T-helper 1 cell (primary cell): ENCODE data around the gene PRKCQ.
"Not testable (repeated sequence)": the region's sequence is repeated elsewhere in the genome, so short reads cannot be mapped to it uniquely, and the experiment has no call there.

Experiments
- DNase-seq, 5 donors: peaks; one replicate each; pipeline ENCODE4 v3.0.0-alpha.2; 2012 to 2020

Gene PRKCQ

DNA sequence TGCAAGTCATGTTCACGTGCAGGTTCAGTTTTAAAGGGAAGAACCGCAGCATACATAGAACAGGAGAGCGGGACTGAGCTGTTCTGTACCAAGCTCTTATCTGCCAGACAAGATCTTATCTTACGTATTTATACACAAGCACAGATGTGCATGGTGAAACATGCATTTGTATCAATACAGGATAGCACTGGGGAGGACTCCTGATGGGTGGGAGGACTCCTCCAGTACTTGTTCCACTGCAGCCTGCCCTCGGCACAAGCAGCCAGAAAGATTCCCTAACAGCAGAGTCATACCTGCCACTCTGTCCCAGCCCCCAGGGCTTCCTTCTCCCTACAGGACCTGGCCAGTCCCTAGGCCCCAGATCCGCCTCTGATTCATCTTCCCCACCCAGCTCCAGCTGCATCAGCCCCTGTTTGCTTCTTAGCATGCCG, 13.2 kb upstream of the PRKCQ start:
- peak in 1 of 5 donors; percentile 50 for DNase-seq

DNA sequence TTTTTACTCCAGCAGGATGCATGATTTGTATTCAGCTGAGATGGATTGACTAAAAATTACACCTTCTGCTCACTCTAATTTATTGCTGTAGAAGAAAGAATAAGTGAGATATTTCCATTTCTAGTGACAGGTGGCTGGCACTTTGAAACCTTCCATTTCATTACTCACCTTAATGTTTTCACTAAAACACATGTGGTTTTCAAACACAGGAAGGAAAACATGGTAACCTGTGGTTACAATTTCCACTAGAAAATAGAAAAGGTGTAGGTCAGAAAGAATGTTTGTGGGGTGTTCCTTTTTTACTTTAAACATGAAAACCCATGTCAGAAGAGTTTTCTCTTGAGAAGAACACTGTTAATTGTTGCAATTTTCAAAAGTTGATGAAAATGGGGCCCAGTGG, 12.0 kb upstream of the PRKCQ start:
- DNase-seq = peak in 1 of 5 donors; percentile 67

DNA sequence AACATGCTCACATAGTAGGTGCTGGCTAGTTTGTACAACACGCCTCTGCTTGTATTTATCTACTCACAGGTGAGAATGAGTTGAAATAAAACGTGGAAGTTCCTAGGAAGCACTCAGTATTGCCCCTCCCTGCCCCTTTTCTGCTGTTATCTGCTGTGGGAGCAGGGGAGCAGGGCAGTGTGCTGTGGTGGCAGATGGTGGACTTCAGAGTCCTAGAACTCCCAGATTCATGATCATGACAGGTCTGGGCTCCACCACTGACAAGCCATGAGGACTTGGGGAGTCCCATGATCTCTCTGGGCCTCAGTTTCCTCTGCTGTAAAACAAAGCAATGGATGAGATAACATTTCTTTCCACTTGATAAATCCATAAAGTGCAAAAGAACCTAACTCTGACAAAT, 11.6 kb upstream of the PRKCQ start:
- DNase-seq = no peak

DNA sequence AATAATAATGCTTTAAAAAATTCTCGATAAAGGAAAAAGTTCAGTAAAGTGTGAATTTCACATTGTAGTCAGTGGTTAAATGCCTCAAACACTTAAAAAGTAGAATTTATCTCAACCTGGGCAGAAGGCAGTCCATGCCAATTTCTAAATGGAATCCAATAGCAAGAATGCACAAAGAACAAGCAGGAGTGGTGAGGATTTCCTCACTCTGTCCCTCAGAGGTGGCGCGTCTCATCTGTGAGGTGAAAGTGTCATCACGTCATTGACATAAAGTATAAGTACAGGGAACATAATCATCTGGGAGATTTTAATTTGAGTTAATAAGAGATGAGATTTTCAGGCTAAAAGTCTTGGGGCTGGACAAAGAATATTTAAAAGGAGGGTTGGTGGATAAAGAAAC, 10.0 kb upstream of the PRKCQ start:
- DNase-seq = no peak

DNA sequence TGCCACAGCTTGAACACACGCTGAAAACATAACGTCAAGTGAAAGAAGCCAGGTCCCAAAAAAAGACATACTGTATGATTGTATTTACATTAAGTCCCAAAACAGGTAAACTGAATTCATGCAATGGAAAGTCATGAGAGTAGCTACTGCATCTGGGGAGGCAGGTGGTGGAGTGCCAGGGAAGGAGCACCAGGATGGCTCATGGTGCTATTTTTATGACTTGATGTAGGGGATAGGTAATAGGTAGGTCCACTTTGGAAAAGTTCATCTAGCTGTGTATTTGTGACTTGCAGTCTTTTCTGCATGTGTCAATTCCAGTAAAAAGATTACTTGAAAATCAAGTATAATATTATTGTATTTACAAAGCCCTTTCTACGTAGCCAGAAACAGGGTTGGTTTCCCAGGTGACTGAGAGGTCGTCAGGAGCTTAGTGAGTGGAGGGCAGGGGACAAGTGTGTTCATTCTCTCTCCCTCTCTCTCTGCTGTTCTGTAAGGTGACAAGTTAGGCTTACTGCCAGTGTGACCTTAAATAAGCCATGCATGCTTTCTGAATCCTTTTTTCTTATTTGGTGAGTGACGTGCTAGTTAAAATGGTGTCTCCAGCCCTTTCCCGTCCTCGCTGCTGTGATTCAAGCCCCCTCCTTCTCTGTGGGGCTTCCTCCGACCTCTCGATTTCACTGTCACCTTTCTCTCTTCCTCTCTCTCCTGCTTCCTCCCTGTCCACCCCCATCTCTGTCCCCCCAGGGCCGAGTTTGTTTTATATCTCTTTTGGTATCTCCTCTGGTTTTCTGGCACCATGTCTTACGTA, 9.4 kb upstream of the PRKCQ start:
- DNase-seq = no peak

DNA sequence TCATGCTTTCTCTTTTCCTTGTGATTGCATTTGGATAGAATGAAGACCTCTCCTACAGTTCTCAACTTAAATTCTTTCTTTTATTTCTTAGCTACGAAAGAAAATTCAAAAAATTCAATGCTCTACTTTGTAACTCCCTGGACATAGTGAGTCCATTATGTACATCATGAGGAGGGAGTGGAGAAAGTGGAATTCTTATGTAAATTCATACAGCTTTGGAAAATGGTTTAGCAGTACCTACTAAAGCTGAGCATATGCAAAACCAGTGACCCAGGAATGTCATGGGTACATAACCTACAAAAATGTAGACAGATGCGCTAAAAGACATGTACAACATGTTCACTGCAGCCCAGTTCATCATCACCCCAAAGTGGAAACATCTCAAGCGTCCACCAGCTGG, 8.8 kb upstream of the PRKCQ start:
- DNase-seq = no peak

DNA sequence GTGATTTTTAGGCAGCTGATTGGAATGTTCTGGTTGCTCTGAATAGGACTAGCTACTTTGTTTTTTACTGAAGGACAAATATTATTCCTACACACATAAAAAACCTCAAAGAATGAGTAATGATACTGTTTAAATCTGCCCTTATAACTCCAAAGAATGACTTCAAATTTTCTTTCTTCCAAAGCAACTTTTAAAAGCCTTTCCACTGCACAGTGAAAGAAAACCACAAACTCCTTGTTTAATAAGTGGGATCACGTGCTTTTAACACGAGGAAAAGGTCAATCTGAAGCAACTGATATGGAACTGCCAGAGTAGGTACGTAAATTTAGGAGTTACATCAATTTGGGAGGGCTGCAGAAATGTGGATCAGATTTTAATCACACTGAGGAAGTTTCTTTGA, 8.0 kb upstream of the PRKCQ start:
- no peak for DNase-seq

DNA sequence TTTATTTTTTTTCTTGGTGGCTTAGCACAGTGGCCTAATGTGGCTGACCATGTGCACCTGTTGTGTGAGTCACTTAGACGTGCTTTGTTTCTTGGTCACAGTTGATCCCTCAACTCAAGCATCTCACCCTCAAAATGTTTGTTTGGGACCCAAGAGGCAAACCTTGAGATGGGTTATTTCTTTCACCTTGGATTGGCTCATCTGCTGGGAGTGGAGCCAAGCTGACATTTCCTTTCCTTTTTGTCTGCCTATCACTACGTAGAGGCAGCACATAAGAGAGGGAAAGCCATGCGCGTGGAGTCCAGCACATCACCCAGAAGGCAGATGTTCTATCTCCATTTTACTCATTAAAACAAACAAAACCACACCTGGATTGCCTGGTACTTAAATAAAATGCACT, 6.4 kb upstream of the PRKCQ start:
- no peak for DNase-seq

DNA sequence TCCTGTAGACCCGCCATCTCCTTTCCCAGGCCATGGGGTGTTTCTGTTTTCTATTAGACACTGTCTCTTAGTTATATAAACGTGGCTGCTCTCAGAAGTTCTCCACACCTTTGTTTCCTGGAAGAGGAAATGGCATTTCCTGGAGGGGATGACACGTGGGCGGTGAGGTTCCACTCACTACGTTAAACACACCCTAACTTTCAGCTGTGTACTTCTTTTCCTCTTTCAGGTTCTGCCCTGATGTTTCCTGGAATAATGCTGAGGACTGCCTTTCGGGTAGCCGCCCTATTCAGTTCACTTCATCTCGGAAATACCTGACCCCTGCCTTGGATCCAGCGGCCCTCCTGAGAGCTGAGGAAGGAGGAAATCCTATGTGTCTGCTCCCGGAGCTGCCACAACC, 3.4 kb upstream of the PRKCQ start:
- peak; percentile 28 to 95 (median 52) for DNase-seq

DNA sequence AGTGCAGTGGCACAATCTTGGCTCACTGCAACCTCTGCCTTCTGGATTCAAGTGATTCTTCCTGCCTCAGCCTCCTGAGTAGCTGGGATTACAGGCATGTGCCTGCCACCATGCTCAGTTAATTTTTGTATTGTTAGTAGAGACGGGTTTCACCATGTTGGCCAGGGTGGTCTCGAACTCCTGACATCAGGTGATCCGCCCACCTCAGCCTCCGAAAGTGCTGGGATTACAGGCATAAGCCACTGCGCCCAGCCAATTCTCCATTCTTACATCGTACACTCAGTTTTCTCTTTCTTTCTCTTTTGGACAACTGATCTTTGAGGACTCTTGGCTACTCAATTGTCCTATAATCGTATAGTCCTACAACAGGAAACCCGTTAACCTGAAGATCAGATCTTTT, 2.8 kb upstream of the PRKCQ start:
- not testable (repeated sequence) for DNase-seq

DNA sequence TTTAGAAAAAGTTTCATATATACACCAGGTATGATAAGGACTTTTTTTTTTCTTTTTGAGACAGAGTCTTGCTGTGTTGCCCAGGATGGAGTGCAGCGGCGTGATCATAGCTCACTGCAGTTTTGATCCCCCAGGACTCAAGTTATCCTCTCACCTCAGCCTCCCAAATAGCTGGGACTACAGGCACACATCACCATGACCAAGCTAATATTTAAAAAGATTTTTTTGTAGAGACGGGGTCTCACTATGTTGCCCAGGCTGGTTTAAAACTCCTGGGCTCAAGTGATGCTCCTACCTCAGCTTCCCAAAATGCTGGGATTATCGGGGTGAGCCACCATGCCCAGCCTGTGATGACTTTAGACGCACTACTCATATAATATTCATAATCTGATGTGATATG, 2.2 kb upstream of the PRKCQ start:
- no peak for DNase-seq

DNA sequence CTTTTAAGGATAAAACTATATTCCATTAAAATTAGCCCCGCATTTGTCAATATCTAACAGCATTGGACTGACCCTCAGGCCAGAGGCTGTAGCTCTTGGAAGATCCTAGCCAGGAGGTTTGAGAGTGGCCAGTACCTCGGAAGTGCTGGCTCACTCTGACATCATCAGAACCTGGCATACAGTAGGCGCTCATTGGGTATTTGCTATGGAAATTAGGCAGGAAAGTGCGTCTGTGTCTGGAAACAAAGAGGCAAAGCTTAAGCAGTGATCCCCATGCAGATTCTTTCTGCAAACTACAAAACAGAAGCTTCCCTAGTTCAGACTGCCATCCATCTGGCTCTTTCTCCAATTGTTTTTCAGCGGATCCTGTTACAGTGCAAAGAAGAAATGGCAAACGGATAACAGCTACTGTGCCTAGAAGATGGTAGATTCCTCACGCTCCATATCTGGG, 1.7 kb upstream of the PRKCQ start:
- peak in 1 of 5 donors; percentile 69 for DNase-seq

DNA sequence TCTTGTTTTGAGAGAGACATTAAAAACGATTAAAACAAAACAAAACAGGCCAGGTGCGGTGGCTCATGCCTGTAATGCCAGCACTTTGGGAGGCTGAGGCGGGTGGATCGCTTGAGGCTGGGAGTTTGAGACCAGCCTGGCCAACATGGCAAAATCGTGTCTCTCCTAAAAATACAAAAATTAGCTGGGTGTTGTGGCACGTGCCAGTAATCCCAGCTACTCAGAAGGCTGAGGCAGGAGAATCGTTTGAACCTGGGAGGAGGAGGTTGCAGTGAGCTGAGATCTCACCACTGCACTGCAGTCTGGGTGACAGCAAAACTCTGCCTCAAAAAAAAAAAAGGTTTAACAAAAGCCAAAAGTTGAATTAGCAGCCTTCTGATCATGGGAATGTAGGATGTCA, 1.1 kb upstream of the PRKCQ start:
- DNase-seq = not testable (repeated sequence)

DNA sequence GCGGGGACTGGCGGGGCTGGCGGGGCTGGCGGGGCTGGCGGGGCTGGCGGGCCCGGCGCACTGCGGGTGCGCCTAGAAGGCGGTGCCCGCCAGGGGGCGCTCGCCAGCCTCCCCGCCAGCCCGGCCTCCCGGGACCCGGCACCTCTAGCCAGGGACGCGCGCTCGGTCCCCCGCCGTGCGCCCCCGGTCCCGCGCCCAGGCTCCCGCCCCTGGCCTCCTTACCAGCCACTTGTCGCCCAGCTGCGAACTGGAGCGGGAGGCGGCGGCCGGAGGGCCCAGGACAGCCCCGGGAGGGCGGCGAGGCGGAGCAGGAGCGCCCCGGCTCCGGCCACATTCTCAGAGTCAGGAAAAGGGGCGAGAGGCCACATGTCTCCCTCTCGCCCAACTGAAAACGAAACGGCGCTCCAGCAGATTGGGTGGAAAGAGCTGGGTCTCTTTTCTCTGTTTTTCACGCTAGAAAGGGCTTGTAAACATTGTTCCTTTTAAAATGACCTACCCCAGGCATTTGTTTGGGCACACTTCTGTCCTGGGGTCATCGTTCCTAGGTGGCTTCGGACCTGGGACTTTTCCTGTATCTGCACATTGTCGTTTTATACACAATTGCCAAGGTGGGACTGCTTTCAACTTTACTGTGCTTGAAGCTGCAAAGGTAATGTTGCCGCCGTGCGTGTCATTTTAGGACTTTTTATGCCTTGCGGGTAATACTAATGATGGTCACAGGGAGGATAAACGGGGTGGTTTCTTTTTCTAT, 378 bp upstream of the PRKCQ start:
- DNase-seq = peak; percentile 68 to 85 (median 78)

DNA sequence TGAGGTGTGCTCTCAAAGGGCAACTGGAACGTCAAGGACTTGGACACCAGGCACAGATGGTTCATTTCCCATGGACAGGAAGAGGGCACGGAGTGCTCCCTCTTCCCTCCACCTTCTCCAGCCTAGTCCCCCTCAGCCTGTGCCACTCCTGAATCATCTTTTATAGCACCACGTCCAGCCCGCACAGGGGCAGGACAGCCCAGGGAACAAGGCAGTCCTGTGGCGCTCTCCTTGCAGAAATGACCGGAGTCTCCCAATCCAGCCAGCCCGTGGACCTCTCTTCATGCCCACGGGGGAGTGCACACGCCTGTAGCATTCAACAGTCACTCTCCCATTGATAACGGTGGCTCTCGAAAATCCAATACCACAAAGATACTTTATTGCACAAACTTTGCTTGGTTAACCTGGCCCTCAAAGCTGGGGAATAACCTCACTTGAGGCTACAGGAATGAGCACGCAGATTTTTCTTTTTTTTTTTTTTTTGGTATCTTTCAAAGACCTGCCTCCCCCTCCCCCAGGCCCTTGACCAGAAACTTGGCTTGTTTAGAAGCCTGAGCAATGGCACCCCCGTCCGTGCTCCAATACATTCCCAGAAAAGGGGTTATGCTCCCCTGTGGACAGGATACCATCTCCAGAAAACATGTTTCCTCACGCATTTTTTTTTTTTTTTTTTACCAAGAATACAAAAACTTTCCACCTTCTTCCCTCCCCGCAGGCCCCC, 733 bp downstream of the PRKCQ start:
- DNase-seq = peak in 1 of 5 donors; percentile 51

DNA sequence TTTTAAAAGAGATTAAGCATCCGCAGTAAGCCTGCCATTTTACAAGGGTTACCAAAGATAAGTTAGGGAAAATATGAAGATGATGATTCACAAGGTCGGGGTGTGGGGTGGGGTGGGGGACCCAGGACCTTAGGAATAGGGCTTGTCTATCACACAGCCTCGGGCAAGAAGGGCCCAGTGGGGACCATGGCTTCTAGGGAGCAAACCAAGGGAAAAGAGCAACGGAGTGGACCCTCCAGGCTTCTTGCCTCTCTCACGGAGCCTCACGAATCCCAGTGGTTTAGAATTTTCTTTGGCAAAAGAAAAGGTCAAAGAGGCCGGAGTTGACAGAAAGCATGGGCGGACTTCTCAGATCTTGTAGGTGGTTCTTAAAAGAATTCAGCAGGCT, 1.3 kb downstream of the PRKCQ start:
- DNase-seq = no peak

DNA sequence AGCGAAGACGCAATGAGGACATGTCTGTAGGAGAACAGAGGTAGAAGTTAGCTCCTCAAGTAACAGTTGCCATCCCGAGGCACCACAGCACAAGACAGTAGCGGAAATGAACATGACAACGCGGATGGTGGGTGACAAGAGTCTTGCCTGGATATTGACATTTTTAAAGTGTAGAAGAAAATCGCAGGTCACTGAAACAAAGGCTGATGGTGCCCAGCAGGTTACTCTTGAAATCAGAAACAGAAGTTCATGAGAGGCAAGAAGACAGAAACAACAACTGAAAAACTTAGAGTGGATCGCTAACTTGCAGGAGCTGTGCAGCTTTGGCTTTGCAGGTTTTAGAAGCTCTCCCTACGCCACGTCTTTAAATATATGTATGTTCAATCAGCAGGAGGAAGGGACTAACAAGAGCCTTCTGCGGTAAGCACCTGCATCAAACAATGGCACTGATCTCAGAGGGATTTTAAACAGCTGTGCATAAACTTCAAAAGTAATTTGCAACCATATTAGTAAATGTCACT, 1.8 kb downstream of the PRKCQ start:
- peak in 1 of 5 donors; percentile 63 for DNase-seq

DNA sequence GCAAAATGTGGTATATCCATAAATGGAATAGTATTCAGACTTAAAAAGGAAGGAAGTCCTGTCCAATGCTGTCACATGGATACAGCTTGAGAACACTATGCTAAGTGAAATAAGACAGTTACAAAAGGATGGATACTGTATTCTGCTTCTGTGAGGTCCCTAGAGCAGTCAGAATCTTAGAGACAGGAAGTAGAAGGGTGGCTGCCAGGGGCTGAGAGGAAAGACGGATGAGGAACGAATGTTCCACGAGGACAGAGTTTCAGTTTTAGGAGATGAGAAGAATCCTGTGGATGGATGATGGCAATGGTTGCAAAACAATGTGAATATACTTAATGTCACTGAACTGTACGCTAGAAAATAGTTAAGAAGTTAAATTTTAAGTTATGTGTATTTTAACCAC, 3.8 kb downstream of the PRKCQ start:
- peak in 1 of 5 donors; percentile 33 for DNase-seq

DNA sequence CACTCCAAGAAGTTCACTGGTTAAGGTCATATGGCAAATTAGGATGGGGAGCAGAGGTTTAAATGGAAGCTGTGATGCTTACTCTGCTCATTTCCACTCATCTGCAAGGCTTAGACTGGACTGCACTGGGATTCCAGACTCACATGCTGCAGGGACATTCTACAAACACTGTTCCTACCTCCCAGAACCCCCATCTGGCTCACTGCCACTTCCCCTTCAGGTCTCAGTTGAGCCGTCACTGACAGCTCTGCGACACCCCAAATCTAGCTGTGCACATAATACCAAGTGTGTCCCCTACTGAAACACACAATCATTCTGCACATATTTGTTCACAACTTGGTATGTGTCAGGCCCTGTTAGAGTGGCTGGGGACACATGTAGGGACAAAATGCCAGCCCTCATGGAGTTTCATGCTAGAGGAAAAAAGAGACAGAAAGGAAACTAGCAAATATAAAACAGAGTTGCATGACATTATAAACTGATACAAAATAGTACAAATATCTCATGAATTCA, 5.4 kb downstream of the PRKCQ start:
- no peak for DNase-seq

DNA sequence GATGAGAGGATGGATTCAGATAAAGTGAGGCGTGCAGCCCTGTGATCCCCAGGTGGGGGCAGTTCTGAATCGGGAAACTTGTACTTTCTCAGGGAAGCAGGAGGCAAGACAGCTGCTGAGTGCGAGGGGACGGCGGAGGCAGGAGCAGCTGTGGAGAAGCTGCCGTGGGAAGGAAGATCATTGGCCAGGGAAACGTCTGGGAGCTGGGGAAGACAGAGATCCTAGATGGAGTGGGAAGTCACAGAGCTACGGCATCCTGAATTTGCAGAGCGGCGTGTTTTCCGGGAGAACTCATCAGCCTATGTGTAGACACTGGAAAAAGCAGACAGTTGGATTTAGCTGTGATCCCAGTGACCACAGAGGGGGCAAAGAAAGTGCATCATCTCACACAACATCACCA, 9.2 kb downstream of the PRKCQ start:
- no peak for DNase-seq

DNA sequence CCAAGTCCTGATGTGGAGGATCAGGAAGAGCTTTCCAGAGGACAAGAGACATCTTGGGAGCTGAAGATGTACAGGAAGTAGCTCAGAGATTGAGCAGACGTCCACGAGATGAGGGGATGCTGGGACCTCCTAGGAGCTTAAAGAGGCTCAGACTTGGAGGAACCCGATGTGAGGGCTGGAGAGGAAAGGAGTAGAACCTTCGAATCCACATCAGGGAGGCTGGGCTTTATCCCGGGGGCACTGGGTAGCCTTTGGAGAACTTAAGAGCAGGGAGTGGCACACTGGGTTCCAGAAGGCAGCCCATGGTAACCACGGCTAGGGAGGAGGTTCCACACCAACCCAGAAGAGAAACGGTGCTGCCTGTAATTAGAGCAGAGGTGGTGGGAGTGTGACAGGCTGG, 10.8 kb downstream of the PRKCQ start:
- DNase-seq = no peak

DNA sequence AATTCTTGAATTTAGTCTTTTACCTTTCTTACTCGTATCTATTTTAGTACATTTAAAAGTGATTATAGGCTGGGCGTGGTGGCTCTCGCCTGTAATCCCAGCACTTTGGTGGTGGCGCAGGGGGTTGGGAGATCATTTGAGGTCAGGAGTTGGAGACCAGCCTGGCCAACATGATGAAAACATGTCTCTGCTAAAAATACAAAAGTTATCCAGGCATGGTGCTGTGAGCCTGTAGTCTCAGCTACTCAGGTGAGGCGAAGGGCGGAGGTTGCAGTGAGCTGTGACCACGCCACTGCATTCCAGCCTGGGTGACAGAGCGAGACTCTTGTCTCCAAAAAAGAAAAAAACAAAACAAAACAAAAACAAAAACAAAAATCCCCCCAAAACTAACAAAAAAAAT, 12.2 kb downstream of the PRKCQ start:
- no peak for DNase-seq

DNA sequence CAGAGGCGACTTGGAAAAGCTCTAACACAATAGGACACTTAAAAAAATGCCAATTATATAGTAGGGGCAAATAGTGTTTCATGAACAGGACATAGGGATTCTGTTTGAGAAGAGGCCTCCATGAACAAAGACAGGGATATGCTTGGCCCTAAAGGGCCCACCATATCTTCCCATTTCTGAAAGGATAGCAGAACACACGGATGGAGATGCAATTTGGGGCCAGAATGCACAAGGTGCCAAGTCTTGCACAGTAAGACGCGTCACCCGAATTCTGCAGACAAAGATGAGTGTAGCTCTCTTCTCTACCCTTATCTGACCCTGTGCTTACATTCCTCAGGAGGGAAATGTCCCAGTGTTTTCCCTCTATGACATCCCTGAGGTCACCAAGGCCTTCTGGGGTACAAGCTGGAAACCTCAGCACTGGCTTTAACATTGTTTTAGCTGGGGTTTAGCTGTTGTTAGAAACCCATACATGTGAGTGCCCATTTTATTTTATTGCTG, 12.8 kb downstream of the PRKCQ start:
- DNase-seq = no peak
